DND-41 (cell line): ENCODE results near the gene FAM131A.

ENCODE experiments used
- EZH2 ChIP-seq: IDR thresholded peaks from 3 replicates; pipeline ENCODE4 v1.6.1; 2012; ENCODE audit warnings: borderline replicate concordance, low read depth, mild to moderate bottlenecking, moderate library complexity, low read length, inconsistent platforms; ENCODE audit not compliant: severe bottlenecking
- TF ChIP-seq, protein P1 (sequence below): IDR thresholded peaks from 2 replicates; pipeline ENCODE4 v1.5.1; 2012; ENCODE audit warnings: borderline replicate concordance, low read length, moderate library complexity, mild to moderate bottlenecking; ENCODE audit not compliant: poor library complexity, severe bottlenecking; ENCODE audit errors: extremely low read depth

DNA sequence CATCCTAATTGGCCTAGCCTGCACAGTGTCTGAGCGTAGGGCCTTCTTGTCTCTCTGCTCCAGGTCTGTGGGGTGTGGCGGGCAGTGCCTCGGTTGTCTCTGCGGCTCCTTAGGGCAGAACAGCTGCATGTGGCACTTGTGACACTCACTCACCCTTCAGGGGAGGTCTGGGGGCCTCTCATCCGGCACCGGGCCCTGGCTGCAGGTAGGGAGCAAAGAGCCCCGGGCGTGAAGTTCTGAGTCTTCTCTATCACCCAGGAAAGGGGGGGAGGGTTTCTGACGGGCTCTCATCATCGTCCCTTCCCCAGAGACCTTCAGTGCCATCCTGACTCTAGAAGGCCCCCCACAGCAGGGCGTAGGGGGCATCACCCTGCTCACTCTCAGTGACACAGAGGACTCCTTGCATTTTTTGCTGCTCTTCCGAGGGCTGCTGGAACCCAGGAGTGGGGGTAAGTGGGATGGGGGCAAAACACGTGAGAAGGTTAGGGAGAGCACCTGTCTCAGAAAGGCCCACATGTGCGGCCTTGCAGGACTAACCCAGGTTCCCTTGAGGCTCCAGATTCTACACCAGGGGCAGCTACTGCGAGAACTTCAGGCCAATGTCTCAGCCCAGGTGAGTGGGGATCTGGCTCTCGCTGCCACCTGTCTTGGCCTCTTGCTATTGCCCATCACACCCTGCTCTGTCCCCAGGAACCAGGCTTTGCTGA is 45.1 kb downstream of the FAM131A start:
- TF ChIP-seq, protein P1, sequence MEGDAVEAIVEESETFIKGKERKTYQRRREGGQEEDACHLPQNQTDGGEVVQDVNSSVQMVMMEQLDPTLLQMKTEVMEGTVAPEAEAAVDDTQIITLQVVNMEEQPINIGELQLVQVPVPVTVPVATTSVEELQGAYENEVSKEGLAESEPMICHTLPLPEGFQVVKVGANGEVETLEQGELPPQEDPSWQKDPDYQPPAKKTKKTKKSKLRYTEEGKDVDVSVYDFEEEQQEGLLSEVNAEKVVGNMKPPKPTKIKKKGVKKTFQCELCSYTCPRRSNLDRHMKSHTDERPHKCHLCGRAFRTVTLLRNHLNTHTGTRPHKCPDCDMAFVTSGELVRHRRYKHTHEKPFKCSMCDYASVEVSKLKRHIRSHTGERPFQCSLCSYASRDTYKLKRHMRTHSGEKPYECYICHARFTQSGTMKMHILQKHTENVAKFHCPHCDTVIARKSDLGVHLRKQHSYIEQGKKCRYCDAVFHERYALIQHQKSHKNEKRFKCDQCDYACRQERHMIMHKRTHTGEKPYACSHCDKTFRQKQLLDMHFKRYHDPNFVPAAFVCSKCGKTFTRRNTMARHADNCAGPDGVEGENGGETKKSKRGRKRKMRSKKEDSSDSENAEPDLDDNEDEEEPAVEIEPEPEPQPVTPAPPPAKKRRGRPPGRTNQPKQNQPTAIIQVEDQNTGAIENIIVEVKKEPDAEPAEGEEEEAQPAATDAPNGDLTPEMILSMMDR, result no peak
- TF ChIP-seq EZH2, result no peak
